Karpas-422 (cell line): ENCODE results near the gene DSCAM. TPM values are rescaled to one million over a fixed set of nuclear protein-coding genes. Genes with fewer than 3 reads are reported as not detected.

Source experiments
- DNase-seq: peaks from one replicate; pipeline ENCODE4 v3.0.0-alpha.2; 2015
- H2AFZ ChIP-seq: fragments of 200-600 bp; sonication (generic); 2 replicates; pipeline ENCODE4 v1.6.1; 2014; ENCODE audit warnings: antibody characterized with exemption, low read length, mixed read lengths
- H3K27ac ChIP-seq: fragments of 200-600 bp; sonication (generic); 2 replicates; pipeline ENCODE4 v1.5.1; 2014; ENCODE audit warnings: mild to moderate bottlenecking, low read length, moderate library complexity
- H3K27me3 ChIP-seq: fragments of 200-600 bp; sonication (generic); 2 replicates; pipeline ENCODE4 v1.6.1; 2014; ENCODE audit warnings: low read length, mixed read lengths
- H3K36me3 ChIP-seq: fragments of 200-600 bp; sonication (generic); 2 replicates; pipeline ENCODE4 v1.6.1; 2014; ENCODE audit warnings: low read length, mixed read lengths; ENCODE audit not compliant: insufficient read depth
- H3K4me1 ChIP-seq: fragments of 200-600 bp; sonication (generic); 2 replicates; pipeline ENCODE4 v1.6.1; 2014; ENCODE audit warnings: mild to moderate bottlenecking, low read length, mixed read lengths
- H3K4me2 ChIP-seq: fragments of 200-600 bp; sonication (generic); 2 replicates; pipeline ENCODE4 v1.6.1; 2014; ENCODE audit warnings: low read length, low read depth, mild to moderate bottlenecking; ENCODE audit not compliant: poor library complexity, severe bottlenecking
- H3K4me3 ChIP-seq: fragments of 200-600 bp; sonication (generic); 2 replicates; pipeline ENCODE4 v1.5.1; 2014; ENCODE audit warnings: mild to moderate bottlenecking, antibody characterized with exemption, low read length, mixed read lengths
- H3K79me2 ChIP-seq: fragments of 200-600 bp; sonication (generic); 2 replicates; pipeline ENCODE4 v1.6.1; 2014; ENCODE audit warnings: mild to moderate bottlenecking, low read length, mixed read lengths
- H3K9ac ChIP-seq: fragments of 200-600 bp; sonication (generic); 2 replicates; pipeline ENCODE4 v1.6.0; 2014; ENCODE audit warnings: low read length
- H3K9me2 ChIP-seq: fragments of 200-600 bp; sonication (generic), shearing (Covaris generic); replicated peaks from 2 replicates; pipeline ENCODE4 v1.6.0; 2014; ENCODE audit warnings: mild to moderate bottlenecking, low read length, moderate library complexity; ENCODE audit not compliant: insufficient read depth
- H3K9me3 ChIP-seq: fragments of 300-700, 200-600 bp; sonication (generic); 2 replicates; pipeline ENCODE4 v1.6.1; 2014; ENCODE audit warnings: low read length, mixed read lengths
- H4K20me1 ChIP-seq: fragments of 200-600 bp; sonication (generic); 2 replicates; pipeline ENCODE4 v1.6.1; 2014; ENCODE audit warnings: mild to moderate bottlenecking, antibody characterized with exemption, low read length, low read depth; ENCODE audit not compliant: insufficient read depth
- total RNA-seq: library from RNA; depleted of rRNA; stranded (reverse); fragments of >200 nt; shearing (Covaris generic); gene quantifications from 2 replicates; pipeline ENCODE4 v1.2.3, GENCODE V29; 2014; ENCODE audit warnings: low replicate concordance

Gene DSCAM
- total RNA-seq, 1 experiment from 2014 or later: not detected

GRCh38 chr21:40858517-40858916 is 11.6 kb upstream of the DSCAM start:
- no peaks in the 10 kb centered on the region for H3K27me3 ChIP-seq

GRCh38 chr21:40853956-40854688 is 7.2 kb upstream of the DSCAM start:
- Histone ChIP-seq H3K9me3 (peaks cover 14% of the 10 kb centered on the region), H3K36me3 (no peaks in the 10 kb centered on the region), H3K9me2 (no peaks in the 10 kb centered on the region), H3K4me2 (no peak overlapping the region), H3K4me1 (no peaks in the 10 kb centered on the region), H3K27ac (no peak overlapping the region), H3K9ac (no peak overlapping the region), H3K27me3 (no peaks in the 10 kb centered on the region), H2AFZ (no peak overlapping the region), H3K79me2 (no peaks in the 10 kb centered on the region), H3K4me3 (no peak overlapping the region), H4K20me1 (no peaks in the 10 kb centered on the region)
- DNase-seq: no peak

More at GRCh38 chr21:40858517-40858916, 11.6 kb upstream of the DSCAM start:
- Histone ChIP-seq H3K4me2 (no peak overlapping the region), H3K9me2 (no peaks in the 10 kb centered on the region), H3K4me1 (no peaks in the 10 kb centered on the region), H2AFZ (no peak overlapping the region), H3K36me3 (no peaks in the 10 kb centered on the region), H3K27ac (no peak overlapping the region), H3K4me3 (no peak overlapping the region), H3K9me3 (peaks cover 15% of the 10 kb centered on the region), H3K79me2 (no peaks in the 10 kb centered on the region), H3K9ac (no peak overlapping the region), H4K20me1 (no peaks in the 10 kb centered on the region)
- DNase-seq: no peak

- H2AFZ ChIP-seq: no peak overlapping the region
- peaks cover 12% of the 10 kb centered on the region for H3K9me3 ChIP-seq
- no peak overlapping the region for H3K9ac ChIP-seq
- H4K20me1 ChIP-seq: no peaks in the 10 kb centered on the region
- no peak overlapping the region for H3K4me3 ChIP-seq
- no peak for DNase-seq
- H3K4me1 ChIP-seq: no peaks in the 10 kb centered on the region
- no peak overlapping the region for H3K4me2 ChIP-seq
- no peaks in the 10 kb centered on the region for H3K9me2 ChIP-seq
- H3K36me3 ChIP-seq: no peaks in the 10 kb centered on the region
- no peaks in the 10 kb centered on the region for H3K79me2 ChIP-seq
- no peaks in the 10 kb centered on the region for H3K27me3 ChIP-seq
- no peak overlapping the region for H3K27ac ChIP-seq
Observed at GRCh38 chr21:40852563-40852962, 5.6 kb upstream of the DSCAM start.

- Histone ChIP-seq H3K4me2 (no peak overlapping the region), H2AFZ (no peak overlapping the region), H3K9me3 (peaks cover 14% of the 10 kb centered on the region), H3K79me2 (no peaks in the 10 kb centered on the region), H3K9me2 (no peaks in the 10 kb centered on the region), H4K20me1 (no peaks in the 10 kb centered on the region), H3K27ac (no peak overlapping the region), H3K4me1 (no peaks in the 10 kb centered on the region), H3K27me3 (no peaks in the 10 kb centered on the region), H3K9ac (no peak overlapping the region), H3K4me3 (no peak overlapping the region), H3K36me3 (no peaks in the 10 kb centered on the region)
- no peak for DNase-seq
Observed at GRCh38 chr21:40851749-40852148, 4.8 kb upstream of the DSCAM start.

- no peaks in the 10 kb centered on the region for H4K20me1 ChIP-seq
- no peaks in the 10 kb centered on the region for H3K4me1 ChIP-seq
- no peak overlapping the region for H3K4me3 ChIP-seq
- no peak for DNase-seq
- H3K27me3 ChIP-seq: no peaks in the 10 kb centered on the region
- H3K4me2 ChIP-seq: no peak overlapping the region
- no peaks in the 10 kb centered on the region for H3K79me2 ChIP-seq
- peaks cover 12% of the 10 kb centered on the region for H3K9me3 ChIP-seq
- H3K9me2 ChIP-seq: no peaks in the 10 kb centered on the region
- no peak overlapping the region for H3K27ac ChIP-seq
- no peak overlapping the region for H2AFZ ChIP-seq
- no peak overlapping the region for H3K9ac ChIP-seq
- no peaks in the 10 kb centered on the region for H3K36me3 ChIP-seq
Observed at GRCh38 chr21:40850071-40850470, 3.1 kb upstream of the DSCAM start.

- Histone ChIP-seq H3K27ac (no peak overlapping the region), H3K9ac (no peak overlapping the region), H3K79me2 (no peaks in the 10 kb centered on the region), H3K9me2 (no peaks in the 10 kb centered on the region), H3K36me3 (no peaks in the 10 kb centered on the region), H3K4me1 (no peaks in the 10 kb centered on the region), H3K4me2 (no peak overlapping the region), H3K27me3 (no peaks in the 10 kb centered on the region), H3K4me3 (no peak overlapping the region), H4K20me1 (no peaks in the 10 kb centered on the region), H3K9me3 (peaks cover 12% of the 10 kb centered on the region), H2AFZ (no peak overlapping the region)
- no peak for DNase-seq
Observed at GRCh38 chr21:40847951-40848350, 993 bp upstream of the DSCAM start.

- Histone ChIP-seq H3K27me3 (no peaks in the 10 kb centered on the region), H3K27ac (no peak overlapping the region), H3K4me3 (no peak overlapping the region), H3K9me2 (no peaks in the 10 kb centered on the region), H3K36me3 (no peaks in the 10 kb centered on the region), H3K4me2 (no peak overlapping the region), H3K79me2 (no peaks in the 10 kb centered on the region), H4K20me1 (no peaks in the 10 kb centered on the region), H3K9me3 (peaks cover 8% of the 10 kb centered on the region), H3K4me1 (no peaks in the 10 kb centered on the region), H2AFZ (no peak overlapping the region), H3K9ac (no peak overlapping the region)
- no peak for DNase-seq
Observed at GRCh38 chr21:40846103-40846502, 855 bp downstream of the DSCAM start.

GRCh38 chr21:40845441-40845995 is 1.4 kb downstream of the DSCAM start:
- H2AFZ ChIP-seq: no peak overlapping the region
- H3K4me2 ChIP-seq: no peak overlapping the region
- H4K20me1 ChIP-seq: no peaks in the 10 kb centered on the region
- no peaks in the 10 kb centered on the region for H3K27me3 ChIP-seq
- no peak for DNase-seq
- no peak overlapping the region for H3K27ac ChIP-seq
- H3K9me2 ChIP-seq: no peaks in the 10 kb centered on the region
- no peaks in the 10 kb centered on the region for H3K4me1 ChIP-seq
- no peaks in the 10 kb centered on the region for H3K36me3 ChIP-seq
- no peaks in the 10 kb centered on the region for H3K79me2 ChIP-seq
- H3K9ac ChIP-seq: no peak overlapping the region
- peaks cover 8% of the 10 kb centered on the region for H3K9me3 ChIP-seq
- H3K4me3 ChIP-seq: no peak overlapping the region
